KMS-11 (cell line): Measurements from ENCODE around the gene PDE8A.

Experiments used
- H2AFZ ChIP-seq: fragments of 200-600 bp; sonication (generic); 2 replicates; pipeline ENCODE4 v1.6.1; 2016; ENCODE audit warnings: antibody characterized with exemption, mixed run types, low read depth
- H3K27ac ChIP-seq: fragments of 200-600 bp; sonication (generic); 2 replicates; pipeline ENCODE4 v1.6.1; 2016; ENCODE audit warnings: mild to moderate bottlenecking, mixed run types
- H3K27me3 ChIP-seq: fragments of 200-600 bp; sonication (generic); 2 replicates; pipeline ENCODE4 v1.6.1; 2017; ENCODE audit warnings: mild to moderate bottlenecking, low read depth, mixed run types, moderate library complexity; ENCODE audit not compliant: insufficient read depth
- H3K36me3 ChIP-seq: fragments of 200-600 bp; sonication (generic); 2 replicates; pipeline ENCODE4 v1.6.1; 2017; ENCODE audit warnings: mild to moderate bottlenecking, mixed run types; ENCODE audit not compliant: insufficient read depth
- H3K4me1 ChIP-seq: fragments of 200-600 bp; sonication (generic); 2 replicates; pipeline ENCODE4 v1.6.1; 2016; ENCODE audit warnings: mild to moderate bottlenecking, low read depth, mixed run types; ENCODE audit not compliant: poor library complexity, severe bottlenecking
- H3K4me2 ChIP-seq: fragments of 200-600 bp; sonication (generic); 2 replicates; pipeline ENCODE4 v1.7.0; 2016; ENCODE audit warnings: mild to moderate bottlenecking, mixed run types
- H3K4me3 ChIP-seq: fragments of 200-600 bp; sonication (generic); IDR thresholded peaks from 2 replicates; pipeline ENCODE4 v1.6.1; 2017; ENCODE audit warnings: low read depth, low read length, mixed read lengths; ENCODE audit not compliant: insufficient read depth
- H3K79me2 ChIP-seq: fragments of 200-600 bp; sonication (generic); 2 replicates; pipeline ENCODE4 v1.6.1; 2016; ENCODE audit warnings: low read depth, mixed run types; ENCODE audit not compliant: insufficient read depth
- H3K9ac ChIP-seq: fragments of 200-600 bp; sonication (generic); 2 replicates; pipeline ENCODE4 v1.6.1; 2016; ENCODE audit warnings: mild to moderate bottlenecking, mixed run types
- H4K20me1 ChIP-seq: fragments of 200-600 bp; sonication (generic); 2 replicates; pipeline ENCODE4 v1.6.1; 2016; ENCODE audit warnings: mild to moderate bottlenecking, mixed run types; ENCODE audit not compliant: insufficient read depth
- TF ChIP-seq, protein P1 (sequence below): fragments of 200-600 bp; sonication (generic); conservative IDR thresholded peaks from 2 replicates; pipeline ENCODE4 v1.6.1; 2017; ENCODE audit warnings: low read depth, mild to moderate bottlenecking, antibody characterized with exemption, low read length, moderate library complexity, mixed read lengths

PDE8A gene

DNA sequence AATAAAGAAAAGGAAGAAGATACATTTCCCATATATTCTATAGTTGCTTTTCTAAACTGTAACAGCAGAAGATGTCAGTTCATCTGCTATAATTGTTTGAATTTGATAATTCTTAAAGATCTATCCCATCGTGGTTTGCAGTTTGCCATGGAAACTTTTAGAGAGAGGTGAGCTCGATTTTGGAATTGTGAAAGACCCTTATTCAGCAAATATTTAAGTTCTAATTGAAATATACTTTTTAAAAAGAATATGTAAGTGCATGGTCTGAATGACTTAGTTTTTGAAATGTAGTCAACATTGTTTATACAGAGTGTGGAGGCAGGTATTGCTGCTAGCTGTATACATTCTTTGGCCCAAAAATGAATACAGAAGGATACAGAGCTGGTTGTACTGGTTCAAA, 127.7 kb downstream of the PDE8A start:
- Histone ChIP-seq H3K4me1 (no peaks in the 10 kb centered on the region), H3K36me3 (no peaks in the 10 kb centered on the region), H3K27me3 (no peaks in the 10 kb centered on the region), H2AFZ (no peak overlapping the region), H4K20me1 (no peaks in the 10 kb centered on the region), H3K9ac (no peak overlapping the region), H3K4me2 (no peak overlapping the region), H3K79me2 (no peaks in the 10 kb centered on the region), H3K4me3 (no peak overlapping the region), H3K27ac (no peak overlapping the region)
- TF ChIP-seq, protein P1, sequence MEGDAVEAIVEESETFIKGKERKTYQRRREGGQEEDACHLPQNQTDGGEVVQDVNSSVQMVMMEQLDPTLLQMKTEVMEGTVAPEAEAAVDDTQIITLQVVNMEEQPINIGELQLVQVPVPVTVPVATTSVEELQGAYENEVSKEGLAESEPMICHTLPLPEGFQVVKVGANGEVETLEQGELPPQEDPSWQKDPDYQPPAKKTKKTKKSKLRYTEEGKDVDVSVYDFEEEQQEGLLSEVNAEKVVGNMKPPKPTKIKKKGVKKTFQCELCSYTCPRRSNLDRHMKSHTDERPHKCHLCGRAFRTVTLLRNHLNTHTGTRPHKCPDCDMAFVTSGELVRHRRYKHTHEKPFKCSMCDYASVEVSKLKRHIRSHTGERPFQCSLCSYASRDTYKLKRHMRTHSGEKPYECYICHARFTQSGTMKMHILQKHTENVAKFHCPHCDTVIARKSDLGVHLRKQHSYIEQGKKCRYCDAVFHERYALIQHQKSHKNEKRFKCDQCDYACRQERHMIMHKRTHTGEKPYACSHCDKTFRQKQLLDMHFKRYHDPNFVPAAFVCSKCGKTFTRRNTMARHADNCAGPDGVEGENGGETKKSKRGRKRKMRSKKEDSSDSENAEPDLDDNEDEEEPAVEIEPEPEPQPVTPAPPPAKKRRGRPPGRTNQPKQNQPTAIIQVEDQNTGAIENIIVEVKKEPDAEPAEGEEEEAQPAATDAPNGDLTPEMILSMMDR: no peak

DNA sequence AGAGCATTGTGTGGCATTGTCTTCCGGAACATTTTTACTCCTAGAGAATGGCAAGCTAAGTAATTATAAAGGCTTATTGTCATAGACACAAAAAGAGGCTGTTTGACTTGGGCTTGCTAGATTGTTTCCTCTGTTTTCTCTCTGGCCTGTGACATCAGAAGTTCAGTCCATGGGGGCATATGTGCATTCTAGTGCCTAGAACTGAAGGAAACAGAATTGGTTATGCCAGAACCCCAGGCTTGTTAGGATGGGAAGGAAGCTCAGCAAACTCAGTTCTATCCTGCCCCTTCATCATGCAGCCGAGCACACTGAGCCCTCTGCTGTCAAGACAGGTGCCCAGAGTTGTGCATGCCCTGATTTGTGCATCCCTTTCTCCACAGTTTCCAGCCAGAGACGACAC, 131.3 kb downstream of the PDE8A start:
- Histone ChIP-seq H3K4me3 (no peak overlapping the region), H3K9ac (no peak overlapping the region), H3K4me2 (no peak overlapping the region), H3K27ac (no peak overlapping the region), H3K36me3 (no peaks in the 10 kb centered on the region), H2AFZ (no peak overlapping the region), H3K79me2 (no peaks in the 10 kb centered on the region), H4K20me1 (no peaks in the 10 kb centered on the region), H3K4me1 (no peaks in the 10 kb centered on the region), H3K27me3 (no peaks in the 10 kb centered on the region)
- TF ChIP-seq, protein P1: no peak

DNA sequence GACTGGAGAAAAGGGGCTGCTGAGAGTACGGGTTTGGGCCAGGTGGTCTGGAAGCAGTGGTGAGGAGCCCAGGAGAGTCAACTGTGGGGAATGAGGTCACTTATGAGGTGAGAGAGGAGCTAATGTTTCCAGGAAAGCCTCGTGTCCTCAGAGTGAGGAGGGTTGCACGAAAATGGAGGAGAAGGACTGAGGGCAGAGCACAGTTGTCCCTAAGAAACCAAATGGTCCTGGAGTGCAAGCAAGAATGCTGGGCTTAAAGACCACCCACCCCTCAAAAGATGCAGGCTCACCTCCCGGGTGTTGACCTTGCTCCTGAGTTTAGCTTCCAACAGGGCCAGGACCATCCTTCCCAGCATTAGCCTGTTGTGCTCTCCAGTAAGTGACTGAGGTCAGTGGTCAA, 133.2 kb downstream of the PDE8A start:
- no peaks in the 10 kb centered on the region for H3K36me3 ChIP-seq
- H3K27ac ChIP-seq: no peak overlapping the region
- no peak overlapping the region for H2AFZ ChIP-seq
- H3K4me3 ChIP-seq: no peak overlapping the region
- no peaks in the 10 kb centered on the region for H3K4me1 ChIP-seq
- H3K79me2 ChIP-seq: no peaks in the 10 kb centered on the region
- no peak overlapping the region for H3K4me2 ChIP-seq
- no peaks in the 10 kb centered on the region for H4K20me1 ChIP-seq
- TF ChIP-seq, protein P1: no peak
- H3K9ac ChIP-seq: no peak overlapping the region
- H3K27me3 ChIP-seq: no peaks in the 10 kb centered on the region

DNA sequence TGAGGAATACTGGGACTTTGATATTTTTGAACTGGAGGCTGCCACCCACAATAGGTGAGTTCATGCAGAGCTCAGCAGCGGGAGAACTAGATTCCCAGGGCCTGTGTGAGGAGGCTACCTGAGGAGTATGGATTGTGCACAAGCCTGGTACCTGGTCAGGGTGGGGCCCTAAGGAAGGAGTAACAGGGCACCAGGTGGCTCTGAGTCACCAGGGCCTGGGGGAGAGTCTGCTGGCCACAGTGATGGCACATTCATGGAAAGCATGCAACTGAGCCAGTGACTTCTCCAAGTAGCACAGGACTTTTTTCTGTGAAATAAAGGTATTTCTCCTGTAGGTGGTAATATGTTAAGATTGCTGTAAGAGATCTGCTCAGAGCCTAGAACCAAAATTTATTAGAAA, 134.4 kb downstream of the PDE8A start:
- H3K4me1 ChIP-seq: no peaks in the 10 kb centered on the region
- H3K79me2 ChIP-seq: no peaks in the 10 kb centered on the region
- H3K27ac ChIP-seq: no peak overlapping the region
- TF ChIP-seq, protein P1: no peak
- H3K27me3 ChIP-seq: no peaks in the 10 kb centered on the region
- H4K20me1 ChIP-seq: no peaks in the 10 kb centered on the region
- H3K4me3 ChIP-seq: no peak overlapping the region
- no peak overlapping the region for H2AFZ ChIP-seq
- no peak overlapping the region for H3K4me2 ChIP-seq
- H3K36me3 ChIP-seq: no peaks in the 10 kb centered on the region
- H3K9ac ChIP-seq: no peak overlapping the region

DNA sequence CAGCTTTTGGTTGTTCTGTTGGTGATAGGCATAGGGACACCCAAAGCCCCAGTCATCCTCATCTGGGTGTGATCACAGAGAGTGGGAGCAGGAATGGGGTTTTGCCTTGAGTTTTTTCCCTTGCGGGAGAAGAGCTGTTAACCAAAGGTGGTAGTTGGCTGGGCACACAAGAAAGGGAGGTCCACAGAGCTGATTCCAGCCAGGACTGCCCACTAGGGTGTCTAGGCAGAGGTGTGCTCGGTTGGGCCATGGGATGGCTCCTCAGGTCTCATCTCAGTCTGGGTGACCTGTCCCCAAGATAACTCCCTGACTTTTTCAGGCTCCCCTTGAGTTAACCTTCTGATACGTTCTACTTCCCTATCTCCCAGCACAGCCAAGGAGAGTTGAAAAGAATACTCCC, 134.8 kb downstream of the PDE8A start:
- no peak overlapping the region for H3K4me3 ChIP-seq
- no peaks in the 10 kb centered on the region for H3K36me3 ChIP-seq
- no peak overlapping the region for H2AFZ ChIP-seq
- no peak overlapping the region for H3K9ac ChIP-seq
- no peaks in the 10 kb centered on the region for H3K79me2 ChIP-seq
- H4K20me1 ChIP-seq: no peaks in the 10 kb centered on the region
- no peaks in the 10 kb centered on the region for H3K27me3 ChIP-seq
- H3K4me1 ChIP-seq: no peaks in the 10 kb centered on the region
- H3K27ac ChIP-seq: no peak overlapping the region
- H3K4me2 ChIP-seq: no peak overlapping the region
- TF ChIP-seq, protein P1: no peak
